NCI-H345 (cell line): ENCODE data around the gene TCIRG1.

Experiments
- DNase-seq: peaks from one replicate; lab custom pipeline; 2025; lab: John Stamatoyannopoulos, UW

TCIRG1 gene

GRCh38 chr11:68016904-68017817, 21.7 kb upstream of the TCIRG1 start:
- no peak for DNase-seq

- no peak for DNase-seq
Measured at GRCh38 chr11:68017980-68018729, 20.7 kb upstream of the TCIRG1 start.

DNA sequence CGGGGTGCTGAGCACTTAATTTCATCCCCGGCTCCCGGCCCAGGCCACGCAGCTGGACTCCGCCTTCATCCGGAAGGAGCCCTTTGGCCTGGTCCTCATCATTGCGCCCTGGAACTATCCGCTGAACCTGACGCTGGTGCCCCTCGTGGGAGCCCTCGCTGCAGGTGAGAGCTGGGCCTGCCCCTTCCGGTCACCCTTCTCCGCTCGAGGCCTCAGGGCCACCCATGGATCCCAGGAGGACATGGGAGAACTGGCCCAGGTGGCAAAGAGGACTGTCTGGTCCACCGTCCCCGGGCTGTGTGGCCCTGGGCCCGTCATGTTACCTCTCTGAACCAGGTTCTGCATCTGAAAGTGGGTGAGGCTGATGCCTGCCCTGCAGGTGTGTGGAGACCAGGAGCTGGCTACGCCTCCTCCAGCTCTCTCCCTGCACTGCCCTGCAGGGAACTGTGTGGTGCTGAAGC, 20.1 kb upstream of the TCIRG1 start:
- DNase-seq: no peak

GRCh38 chr11:68019486-68019885, 19.3 kb upstream of the TCIRG1 start:
- DNase-seq: no peak

DNA sequence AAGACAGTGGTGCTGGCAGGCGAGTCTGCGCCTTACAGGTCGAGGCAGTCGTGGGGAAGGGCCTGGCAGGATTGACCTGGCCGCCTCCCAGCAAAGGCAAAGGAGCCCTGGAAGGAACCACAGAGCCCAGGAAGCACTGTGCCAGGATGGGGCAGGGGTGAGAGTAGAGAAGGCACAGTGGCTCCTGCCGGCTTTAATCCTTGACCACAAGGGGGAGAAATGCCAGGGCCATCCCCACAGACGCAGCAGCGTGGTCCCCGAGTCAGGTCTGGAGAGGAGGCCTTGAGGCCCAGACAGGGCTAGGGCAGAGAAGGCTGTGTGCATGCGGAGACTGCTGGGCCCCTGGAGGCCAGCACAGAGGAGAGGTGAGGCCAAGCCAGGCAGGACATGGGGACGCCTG, 18.2 kb upstream of the TCIRG1 start:
- no peak for DNase-seq

- no peak for DNase-seq
Measured at GRCh38 chr11:68021167-68021787, 17.5 kb upstream of the TCIRG1 start.

GRCh38 chr11:68022531-68022930, 16.3 kb upstream of the TCIRG1 start:
- DNase-seq: no peak

DNA sequence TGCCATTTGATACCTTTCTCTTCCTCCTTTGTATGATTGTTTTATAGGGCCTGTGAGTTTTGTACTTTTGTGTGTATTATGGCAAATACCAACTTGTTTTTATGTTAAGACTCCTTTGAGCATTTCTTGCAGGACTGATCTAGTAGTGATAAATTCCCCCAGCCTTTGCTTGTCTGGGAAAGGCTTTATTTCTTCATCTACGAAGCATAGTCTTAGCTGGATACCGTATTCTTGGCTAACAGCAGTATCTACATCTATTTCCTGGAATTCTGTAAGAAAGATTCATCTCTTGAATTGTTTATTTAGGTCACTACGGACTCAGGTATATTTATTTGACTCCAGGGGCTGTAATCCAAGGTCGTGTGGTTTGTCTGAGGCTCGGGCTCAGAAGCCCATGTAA, 14.3 kb upstream of the TCIRG1 start:
- DNase-seq: no peak

DNA sequence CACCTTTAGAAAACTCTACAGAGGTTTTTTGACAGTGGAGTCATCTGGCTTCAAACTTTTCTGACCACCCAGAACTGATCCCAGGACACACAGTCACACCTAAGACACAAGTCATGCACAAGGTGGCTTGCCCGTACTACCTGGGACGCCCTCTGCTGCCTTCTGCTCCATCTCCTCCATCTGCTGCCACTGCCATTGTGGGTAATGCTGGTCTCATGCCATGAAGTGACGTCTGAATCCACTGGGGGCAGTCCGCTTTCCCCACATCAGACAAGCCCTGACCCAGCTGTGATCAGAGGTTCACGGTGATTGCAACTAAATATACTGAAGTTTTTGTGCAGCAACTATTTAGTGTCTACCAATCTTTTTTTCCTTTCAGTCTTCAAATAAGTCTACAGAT, 13.8 kb upstream of the TCIRG1 start:
- no peak for DNase-seq

- DNase-seq: no peak
Measured at GRCh38 chr11:68026391-68027105, 12.3 kb upstream of the TCIRG1 start.

DNA sequence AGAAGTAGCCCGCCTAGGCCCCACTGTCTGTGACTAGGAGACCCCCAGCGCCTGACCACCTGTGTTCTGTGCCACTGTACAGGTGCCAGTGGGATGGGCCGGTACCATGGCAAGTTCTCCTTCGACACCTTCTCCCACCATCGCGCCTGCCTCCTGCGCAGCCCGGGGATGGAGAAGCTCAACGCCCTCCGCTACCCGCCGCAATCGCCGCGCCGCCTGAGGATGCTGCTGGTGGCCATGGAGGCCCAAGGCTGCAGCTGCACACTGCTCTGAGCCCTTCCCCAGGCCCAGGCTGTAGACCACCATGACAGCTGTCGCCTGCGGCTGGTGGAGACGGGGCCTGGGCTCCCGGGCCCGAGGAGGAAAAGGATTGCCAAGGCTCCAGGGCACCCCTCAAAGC, 11.2 kb upstream of the TCIRG1 start:
- no peak for DNase-seq

- DNase-seq: no peak
Measured at GRCh38 chr11:68028802-68029545, 9.9 kb upstream of the TCIRG1 start.

- peak; percentile 99 for DNase-seq
Measured at GRCh38 chr11:68030318-68031143, 8.3 kb upstream of the TCIRG1 start, which contains the start of gene NDUFS8. Gene NDUFS8 (plus strand): TSS chr11:68030681. CDS start chr11:68032152, 1,471 bp downstream.

DNA sequence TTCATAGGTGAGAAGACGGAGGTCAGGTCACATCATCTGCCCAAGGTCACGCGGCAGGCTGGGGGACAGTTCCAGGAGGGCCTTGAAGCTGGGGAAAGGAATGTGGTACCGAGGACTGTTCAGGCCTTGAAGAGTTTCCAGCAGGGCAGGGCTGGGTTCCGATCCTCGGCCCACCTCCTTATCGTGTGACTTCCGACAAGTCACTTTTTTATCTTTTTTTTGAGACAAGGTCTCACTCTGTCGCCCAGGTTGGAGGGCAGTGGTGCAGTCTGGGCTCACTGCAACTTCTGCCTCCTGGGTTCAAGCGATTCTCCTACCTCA, 7.7 kb upstream of the TCIRG1 start:
- no peak for DNase-seq

DNA sequence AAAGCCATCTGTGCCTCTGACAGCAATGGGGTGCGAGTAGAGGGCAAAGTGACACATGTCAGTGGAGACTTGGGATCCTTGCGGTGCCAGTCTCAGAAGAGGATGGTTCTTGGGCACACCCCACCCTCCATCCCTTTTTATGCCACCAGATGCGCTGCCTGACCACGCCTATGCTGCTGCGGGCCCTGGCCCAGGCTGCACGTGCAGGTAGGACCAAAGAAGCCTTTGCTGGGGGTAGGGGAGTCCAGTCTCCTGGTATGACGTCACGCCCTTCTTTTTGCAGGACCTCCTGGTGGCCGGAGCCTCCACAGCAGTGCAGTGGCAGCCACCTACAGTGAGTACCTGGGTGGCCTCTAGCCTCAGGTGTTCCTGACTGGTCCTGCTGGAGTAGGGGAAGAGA, 6.8 kb upstream of the TCIRG1 start:
- no peak for DNase-seq

- DNase-seq: no peak
Measured at GRCh38 chr11:68032997-68033707, 5.7 kb upstream of the TCIRG1 start.

DNA sequence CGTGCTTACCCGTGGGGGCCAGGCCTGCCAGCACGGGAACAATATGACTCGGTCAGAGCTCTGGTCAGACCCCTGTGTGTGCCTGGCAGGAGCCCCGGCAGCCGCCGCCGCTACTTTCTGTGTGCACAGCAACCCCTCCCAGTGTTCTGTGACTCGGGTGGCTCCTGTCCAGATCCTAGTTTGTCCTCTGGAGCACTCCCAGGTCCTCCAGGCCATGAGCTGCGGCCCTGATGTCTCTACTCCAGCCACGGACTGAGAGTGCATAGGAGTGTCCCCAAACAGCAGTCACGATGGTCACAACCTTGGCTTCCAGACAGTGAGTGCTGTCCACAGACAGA, 5.1 kb upstream of the TCIRG1 start:
- no peak for DNase-seq

- DNase-seq: no peak
Measured at GRCh38 chr11:68035266-68035876, 3.5 kb upstream of the TCIRG1 start.

DNA sequence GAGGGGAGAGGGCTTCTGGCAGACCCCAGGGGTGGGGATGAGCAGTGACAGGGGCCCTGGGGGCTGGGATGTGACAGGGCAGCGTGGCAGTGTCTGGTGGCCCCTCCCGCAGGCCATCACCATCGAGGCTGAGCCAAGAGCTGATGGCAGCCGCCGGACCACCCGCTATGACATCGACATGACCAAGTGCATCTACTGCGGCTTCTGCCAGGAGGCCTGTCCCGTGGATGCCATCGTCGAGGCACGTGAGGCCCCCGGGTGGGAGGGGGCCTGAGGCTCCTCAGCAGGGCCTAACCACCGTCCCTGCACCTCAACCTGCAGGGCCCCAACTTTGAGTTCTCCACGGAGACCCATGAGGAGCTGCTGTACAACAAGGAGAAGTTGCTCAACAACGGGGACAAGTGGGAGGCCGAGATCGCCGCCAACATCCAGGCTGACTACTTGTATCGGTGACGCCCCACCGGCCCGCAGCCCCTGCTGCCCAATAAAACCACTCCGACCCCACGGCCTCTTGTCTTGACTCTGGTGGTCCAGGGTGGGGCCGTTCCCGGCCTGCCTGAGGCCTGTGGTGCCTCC, 2.6 kb upstream of the TCIRG1 start:
- no peak for DNase-seq
